Fibroblast of the aortic adventitia (primary cell): ENCODE data around the gene RPL13. TPM values are rescaled to one million over a fixed set of nuclear protein-coding genes. Genes with fewer than 3 reads are reported as not detected.

Experiments used
- DNase-seq: peaks from one replicate; pipeline ENCODE4 v3.0.0-alpha.2; 2010; ENCODE audit warnings: low read depth
- H3K4me3 ChIP-seq: 2 replicates; pipeline ENCODE4 v1.5.1; 2011; ENCODE audit warnings: low read depth, mild to moderate bottlenecking, control low read depth, low read length, moderate library complexity
- CTCF ChIP-seq: IDR thresholded peaks from 2 replicates; pipeline ENCODE4 v1.5.1; 2011; ENCODE audit warnings: mild to moderate bottlenecking, low read length, control low read depth, inconsistent platforms; ENCODE audit not compliant: insufficient read depth
- total RNA-seq: library from RNA; depleted of rRNA; stranded (reverse); fragments of >200 nt; gene quantifications from 2 replicates; pipeline ENCODE4 v1.2.3, GENCODE V29; 2012; ENCODE audit warnings: low replicate concordance

The RPL13 gene
- 3,215 and 3,366 TPM in 2 replicates for total RNA-seq

DNA sequence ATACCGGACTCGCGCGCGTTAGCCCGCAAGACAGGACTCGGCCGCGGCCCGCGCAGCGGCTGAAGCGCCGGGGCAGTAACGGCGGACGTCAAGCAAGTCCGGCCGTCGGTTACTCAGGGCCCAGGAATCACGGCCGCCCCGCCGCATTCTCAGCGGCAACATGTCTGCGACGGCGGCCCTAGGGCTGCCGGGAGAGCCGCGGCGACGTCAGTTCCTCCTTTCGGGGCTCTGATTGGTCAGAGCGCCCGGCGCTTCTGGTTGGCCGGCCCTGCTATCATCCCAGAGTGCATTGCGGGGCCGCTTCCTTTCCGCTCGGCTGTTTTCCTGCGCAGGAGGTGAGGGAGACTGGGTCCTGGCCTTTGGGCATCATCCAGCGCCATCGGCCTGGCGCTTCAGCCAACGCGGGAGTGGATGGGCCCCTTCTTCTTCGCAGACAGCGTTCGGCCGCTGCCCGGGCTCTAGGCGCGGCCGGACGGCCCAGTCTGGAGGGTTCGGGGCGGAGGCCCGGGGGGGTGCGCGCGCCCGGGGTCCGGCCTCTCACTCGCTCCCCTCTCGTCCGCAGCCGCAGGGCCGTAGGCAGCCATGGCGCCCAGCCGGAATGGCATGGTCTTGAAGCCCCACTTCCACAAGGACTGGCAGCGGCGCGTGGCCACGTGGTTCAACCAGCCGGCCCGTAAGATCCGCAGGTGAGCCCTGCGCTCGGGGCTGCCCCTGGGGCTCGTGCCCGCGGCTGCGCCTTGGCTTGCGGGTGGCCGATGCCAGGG is at the start of gene RPL13:
Gene RPL13, plus strand, starts transcription at position 305 of the 764 bp plus-strand sequence. Its CDS starts 278 bp downstream, at position 583.
- TF ChIP-seq CTCF: no peak
- peak within 1 kb of the TSS; percentile 89 for H3K4me3 ChIP-seq
- DNase-seq: peak; percentile 94

GRCh38 chr16:89511374-89511773 is 49.1 kb upstream of the RPL13 start:
- no peak for DNase-seq
- no peak for TF ChIP-seq CTCF
- no peak overlapping the region for H3K4me3 ChIP-seq

DNA sequence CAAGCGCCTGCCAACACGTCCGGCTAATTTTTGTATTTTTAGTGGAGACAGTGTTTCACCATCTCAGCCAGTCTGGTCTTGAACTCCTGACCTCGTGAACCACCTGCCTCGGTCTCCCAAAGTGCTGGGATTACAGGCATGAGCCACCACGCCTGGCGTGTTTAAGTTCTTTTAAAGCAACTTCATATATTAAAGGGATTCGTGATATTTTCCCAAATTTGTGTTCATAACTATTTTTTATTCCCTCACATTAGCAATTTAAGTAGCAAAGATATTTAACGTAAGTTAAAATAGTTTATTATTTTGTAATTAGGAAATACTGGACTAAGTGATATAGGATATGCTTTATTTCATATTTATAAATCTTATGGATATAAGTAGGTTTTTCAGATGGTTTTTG is 48.0 kb upstream of the RPL13 start:
- H3K4me3 ChIP-seq: no peak overlapping the region
- DNase-seq: no peak
- no peak for TF ChIP-seq CTCF

- TF ChIP-seq CTCF: no peak
- H3K4me3 ChIP-seq: no peak overlapping the region
- DNase-seq: no peak
These were observed 43.4 kb upstream of the RPL13 start for GRCh38 chr16:89517128-89517527.

DNA sequence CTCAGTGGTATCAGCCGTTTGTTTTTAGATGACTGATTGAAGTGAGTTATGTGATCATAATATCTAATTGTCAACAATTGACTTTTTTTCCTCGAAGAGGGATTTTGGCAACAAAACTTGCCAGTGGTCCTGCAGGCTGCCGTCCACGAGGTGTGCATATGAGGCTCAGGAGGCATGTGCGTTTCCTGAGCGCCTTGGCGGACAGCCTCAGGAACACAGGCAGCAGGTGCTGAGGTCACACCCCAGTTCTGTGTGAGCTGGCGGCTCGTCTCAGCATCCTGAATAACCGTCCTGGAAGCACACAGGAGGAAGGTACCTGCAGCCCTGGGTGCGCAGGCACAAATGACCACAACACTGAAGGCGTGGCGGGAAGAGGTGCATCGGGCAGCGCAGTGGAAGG is 40.6 kb upstream of the RPL13 start:
- no peak overlapping the region for H3K4me3 ChIP-seq
- DNase-seq: no peak
- TF ChIP-seq CTCF: no peak

DNA sequence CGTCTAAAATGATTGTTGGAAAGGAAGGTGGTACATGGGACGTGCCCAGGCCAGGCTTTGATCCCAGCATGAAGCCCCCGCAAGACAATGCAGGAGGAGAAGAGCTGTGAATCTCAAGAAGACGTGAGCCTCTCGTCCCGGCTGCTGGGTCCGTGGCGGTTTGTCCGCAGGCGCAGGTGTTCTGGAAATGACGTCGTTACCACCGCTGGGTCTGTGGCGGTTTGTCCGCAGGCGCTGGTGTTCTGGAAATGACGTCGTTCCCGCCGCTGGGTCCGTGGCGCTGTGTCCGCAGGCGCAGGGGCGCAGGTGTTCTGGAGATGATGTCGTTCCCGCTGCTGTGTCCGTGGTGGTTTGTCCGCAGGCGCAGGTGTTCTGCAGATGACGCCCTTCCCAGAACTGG is 38.2 kb upstream of the RPL13 start:
- DNase-seq: no peak
- no peak for TF ChIP-seq CTCF
- H3K4me3 ChIP-seq: no peak overlapping the region
